HG03196 (cell line): ENCODE results near the gene MED12L.
"Not testable (repeated sequence)": the region's sequence is repeated elsewhere in the genome, so short reads cannot be mapped to it uniquely, and the experiment has no call there.

Experiments
- ATAC-seq: cut with Tn5 transposase; IDR thresholded peaks from one replicate; pipeline ENCODE4 v1.9.1; 2021; ENCODE audit not compliant: unreplicated experiment

Gene MED12L

DNA sequence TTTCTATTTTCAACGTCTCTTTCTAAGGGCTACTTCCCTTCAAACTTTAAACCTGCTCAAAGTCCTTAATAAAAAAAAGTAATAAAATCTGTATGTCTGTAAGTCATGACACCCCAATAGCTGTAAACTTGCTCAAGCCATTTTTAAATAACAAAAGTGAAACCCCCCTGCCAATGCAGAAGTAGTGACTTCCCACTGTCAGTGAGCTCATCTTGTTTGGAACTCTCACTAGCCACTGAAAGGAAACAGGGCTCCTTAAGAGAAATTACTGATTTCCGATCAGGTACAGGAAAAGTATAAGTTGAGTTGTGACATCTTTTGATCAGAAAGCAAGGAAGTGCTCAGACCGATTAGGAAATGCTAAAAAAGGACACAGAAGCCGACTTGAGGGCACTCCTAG, 145.2 kb downstream of the MED12L start:
- peak; percentile 34 for ATAC-seq

DNA sequence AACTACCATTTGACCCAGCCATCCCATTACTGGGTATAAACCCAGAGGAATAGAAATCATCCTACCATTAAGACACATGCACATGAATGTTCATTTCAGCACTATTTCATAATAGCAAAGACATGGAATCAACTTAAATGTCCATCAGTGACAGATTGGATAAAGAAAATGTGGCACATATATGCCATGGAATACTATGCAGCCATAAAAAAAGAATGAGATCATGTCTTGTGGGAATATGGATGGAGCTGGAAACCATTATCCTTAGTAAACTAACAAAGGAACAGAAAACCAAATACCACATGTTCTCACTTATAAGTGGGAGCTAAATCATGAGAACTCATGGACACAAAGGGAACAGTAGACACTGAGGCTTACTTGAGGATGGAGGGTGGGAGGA, 146.9 kb downstream of the MED12L start:
- ATAC-seq, result not testable (repeated sequence)

DNA sequence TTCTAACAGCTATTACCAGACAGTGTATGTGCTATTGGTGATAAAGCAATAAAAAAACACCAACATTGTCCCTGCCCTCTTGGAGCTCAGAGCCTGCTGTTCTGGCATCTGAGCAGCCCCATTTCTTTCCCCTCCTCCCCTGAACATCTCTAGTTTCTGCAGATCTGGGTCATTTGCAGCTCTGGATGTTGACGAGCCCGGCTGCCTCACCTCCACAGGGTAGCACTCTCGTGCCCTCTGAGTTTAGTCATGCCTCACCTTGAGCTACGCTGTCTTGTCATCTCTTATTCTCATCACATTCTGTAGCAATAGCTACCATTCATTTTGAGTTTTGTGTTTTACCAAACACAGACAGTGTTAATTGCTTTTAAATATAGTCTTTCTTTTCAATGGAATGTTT, 147.5 kb downstream of the MED12L start:
- ATAC-seq, result no peak

DNA sequence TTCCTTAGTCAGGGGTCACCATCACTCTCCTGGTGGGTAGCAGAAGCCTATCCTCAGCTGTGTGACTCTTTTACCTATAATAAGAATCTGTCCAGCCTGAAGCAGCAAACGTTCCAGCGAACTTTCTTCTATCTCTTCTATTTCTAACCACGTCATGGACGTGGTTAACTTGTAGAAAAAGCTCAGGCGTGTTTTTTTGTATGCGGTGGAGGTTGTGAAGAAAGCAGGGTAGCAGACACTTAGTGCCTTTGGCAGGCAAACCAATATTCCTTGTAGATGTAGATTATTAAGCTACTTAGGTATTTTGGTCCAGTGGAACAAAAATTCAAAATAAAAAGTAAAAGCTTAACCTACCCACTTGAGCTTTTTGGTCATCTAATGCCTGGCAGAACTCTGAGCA, 149.4 kb downstream of the MED12L start:
- ATAC-seq, result no peak

DNA sequence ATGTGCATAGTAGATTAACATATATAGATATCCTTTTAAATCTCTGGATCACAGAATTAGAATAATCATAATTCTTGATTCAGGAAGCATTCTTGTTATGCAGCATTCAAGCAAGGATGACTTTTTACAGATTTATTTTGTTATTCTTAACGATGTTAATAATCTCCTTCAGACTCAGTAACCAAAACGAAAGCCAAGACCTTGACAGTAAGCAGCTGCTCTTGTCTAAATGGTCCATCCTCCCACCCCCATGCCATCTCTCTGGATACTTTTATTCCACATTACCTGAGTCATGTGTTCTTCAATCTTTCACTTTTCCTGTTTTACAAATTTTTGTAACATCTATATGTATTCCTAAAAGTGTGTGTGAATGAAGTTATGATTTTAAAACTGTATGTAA, 150.9 kb downstream of the MED12L start:
- no peak for ATAC-seq

DNA sequence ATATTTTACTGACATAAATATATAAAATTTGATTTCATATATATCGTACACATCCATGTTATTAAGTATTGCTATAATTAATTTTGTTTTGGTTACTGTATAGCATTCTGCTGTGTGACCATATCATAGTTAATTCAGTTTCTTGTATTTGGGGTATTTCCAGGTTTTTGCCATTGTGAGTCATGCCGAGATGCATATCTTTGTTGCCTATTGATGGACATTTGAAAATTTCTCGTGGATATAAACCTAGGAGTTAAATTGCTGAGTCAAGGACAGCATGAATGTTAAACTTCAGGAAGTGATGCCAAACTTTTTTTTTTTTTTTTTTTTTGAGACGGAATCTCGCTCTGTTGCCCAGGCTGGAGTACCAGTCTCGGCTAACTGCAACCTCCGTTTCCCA, 151.3 kb downstream of the MED12L start:
- no peak for ATAC-seq

DNA sequence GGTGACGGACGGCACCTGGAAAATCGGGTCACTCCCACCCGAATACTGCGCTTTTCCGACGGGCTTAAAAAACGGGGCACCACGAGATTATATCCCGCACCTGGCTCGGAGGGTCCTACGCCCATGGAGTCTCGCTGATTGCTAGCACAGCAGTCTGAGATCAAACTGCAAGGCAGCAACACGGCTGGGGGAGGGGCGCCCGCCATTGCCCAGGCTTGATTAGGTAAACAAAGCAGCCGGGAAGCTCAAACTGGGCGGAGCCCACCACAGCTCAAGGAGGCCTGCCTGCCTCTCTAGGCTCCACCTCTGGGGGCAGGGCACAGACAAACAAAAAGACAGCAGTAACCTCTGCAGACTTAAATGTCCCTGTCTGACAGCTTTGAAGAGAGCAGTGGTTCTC, 156.5 kb downstream of the MED12L start:
- not testable (repeated sequence) for ATAC-seq

DNA sequence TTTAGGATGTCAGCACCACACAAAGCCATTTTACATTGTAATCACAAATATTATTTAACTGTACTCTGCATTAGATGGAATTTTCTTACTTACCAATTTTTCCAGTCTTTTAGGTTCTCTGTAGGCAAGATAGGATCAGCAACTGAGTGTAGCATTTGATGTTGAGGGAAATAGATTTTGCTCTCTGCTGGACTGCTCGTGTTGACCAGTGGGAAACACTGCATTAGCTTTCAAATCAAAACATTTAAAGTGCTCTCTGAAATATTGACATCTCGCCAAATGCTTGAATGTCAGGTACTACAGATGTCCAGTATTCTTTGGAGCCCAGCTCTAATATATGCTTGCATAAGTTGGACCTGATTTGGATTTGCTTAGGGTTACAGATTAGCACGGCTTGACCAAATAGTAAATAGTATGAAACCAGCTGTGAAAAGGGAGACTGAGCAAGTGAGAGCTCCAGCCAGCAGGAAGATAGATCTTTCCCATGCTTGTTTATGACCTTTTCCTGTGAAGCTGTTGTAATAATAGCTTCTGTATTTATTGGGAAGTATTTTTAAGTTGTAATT, 163.4 kb downstream of the MED12L start:
- ATAC-seq, result no peak

DNA sequence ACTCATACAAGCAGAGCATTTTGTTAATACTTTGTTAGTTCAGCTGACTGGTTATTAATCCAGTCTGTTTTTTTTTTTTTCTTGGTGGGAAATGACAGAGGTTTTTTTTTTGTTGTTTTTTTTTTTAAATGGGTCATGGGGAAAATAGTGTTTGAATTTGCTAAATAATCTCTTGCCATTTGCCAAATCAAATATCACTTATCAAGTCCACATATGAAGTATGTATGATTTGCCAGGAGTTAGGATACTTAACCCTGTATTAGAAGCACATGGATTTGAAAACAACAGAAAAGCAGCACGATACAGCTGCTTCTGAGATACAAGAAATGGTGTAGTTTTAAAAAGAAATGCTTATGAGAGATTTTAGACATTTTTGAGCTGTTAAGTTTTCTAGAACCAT, 171.3 kb downstream of the MED12L start:
- no peak for ATAC-seq

DNA sequence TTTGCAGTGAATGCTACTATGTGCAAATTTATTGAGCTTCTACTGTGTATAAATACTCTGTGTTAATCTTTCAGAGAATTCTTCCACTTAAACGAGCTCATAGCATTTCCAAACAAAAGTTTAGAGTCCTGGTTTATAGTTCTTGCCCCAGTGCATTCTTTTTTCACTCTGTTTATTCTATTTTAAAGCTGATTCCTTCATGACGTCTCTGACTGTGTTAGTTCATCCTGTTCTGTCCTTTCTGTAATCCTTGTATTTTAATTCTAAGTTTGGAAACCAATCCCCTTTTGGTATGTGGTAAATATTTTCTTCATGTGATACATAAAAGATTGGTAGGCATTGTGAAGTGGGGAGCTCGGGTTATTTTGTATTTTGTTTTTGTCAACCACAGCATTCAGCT, 174.2 kb downstream of the MED12L start:
- no peak for ATAC-seq

DNA sequence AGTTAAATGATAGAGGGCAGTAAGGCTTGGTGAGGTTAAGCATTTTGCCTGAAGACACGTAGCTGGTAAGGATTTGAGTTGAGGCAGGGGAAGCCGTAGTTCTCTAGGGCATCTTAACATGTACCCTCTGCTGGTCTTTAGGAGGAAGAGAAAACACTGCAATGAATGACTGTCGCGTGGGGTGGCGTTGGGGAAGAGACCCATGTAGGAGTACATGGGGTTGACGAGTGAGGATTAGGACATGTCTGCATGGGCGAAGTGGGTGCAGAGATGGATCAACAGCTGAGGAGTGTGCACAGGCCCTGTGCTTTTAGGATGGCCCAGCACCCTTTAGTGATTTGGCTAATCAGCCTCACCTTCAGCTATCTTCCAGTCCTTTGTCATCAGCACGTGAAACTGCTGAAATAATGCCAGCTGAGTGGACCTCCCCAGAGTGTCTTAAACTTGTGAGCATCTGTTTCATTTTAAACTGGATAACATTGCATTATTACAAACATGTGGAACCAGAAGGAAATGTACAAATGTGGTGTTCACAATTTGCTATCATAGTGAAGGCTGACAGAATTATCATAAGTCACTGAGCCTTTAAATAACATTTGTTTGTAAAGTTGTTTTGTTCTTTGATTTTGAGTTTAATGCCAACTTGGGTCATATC, 177.5 kb downstream of the MED12L start:
- ATAC-seq, result no peak

DNA sequence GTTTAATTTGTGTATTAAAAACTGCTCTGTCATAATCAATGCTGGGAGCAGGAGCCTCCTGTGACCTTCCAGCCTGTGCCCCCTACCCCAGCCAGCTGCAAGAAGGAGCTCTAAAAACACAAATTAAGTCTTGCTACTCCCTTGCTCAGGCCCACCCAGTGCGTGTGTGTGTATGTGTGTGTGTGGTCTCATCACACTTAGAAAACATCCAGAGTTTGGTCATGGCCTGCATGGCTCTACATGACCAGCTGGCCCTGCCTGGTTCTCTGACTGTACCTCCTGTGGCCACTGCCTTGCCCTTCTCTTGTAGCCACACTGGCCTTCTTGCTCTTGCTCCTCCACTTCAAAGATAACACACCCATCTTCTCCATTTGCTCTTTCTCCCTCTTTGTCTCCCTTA, 179.1 kb downstream of the MED12L start:
- no peak for ATAC-seq

DNA sequence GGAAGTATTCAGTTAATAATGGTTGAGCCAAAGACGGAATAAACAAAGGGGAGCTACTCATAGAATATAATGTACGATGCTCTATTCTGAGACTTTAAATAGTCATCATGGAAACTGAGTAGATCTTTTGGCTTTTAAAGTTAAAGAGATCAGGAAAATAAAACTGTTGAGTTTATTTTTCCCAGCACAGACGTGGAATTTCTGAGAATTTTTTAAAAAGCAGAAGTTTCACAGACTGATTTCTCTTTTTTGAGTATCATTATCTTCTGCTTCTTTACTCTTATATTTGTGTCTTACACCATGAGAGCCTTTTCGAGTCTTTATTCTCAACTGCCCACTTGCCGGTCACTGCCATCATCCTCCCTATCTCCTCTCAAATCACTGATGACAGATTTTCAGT, 179.7 kb downstream of the MED12L start:
- no peak for ATAC-seq

DNA sequence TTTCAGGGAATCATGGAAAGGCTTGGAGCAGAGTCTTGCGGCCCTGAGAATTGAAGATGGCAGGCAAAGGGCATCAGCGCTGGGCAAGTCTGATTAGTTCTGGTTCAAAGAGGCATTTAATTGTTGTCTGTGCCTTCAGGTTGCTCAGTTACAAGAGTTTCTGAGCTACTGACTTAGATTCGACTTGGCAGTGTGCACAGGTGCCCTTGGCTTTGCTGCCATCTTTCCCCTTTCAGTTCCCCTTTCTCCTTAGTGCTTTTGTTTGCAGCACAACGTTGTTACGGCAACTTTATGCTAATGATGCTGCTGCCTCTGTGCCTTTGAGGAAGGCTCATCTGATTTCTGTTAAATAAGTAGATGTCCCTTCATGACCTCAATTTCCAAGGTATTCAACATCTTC, 180.4 kb downstream of the MED12L start:
- peak; percentile 96 for ATAC-seq

DNA sequence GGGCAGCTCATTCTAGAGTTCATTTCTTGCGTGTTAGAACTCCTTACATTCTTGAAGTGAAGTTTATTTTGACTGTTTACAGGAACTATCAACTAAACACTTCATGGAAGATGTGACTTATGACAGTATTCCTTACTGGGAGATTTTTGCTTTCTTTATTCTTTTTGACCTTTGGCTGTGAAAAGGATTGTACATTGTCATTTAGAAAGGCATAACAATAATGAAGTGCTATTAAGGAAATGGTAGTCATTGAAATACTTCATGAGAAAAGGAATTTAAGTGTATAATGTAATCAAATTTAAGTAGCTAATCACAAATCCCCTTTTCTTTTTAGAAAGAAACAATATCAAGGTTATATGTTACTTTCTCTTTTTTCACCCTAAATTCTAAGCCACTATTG, 181.6 kb downstream of the MED12L start:
- no peak for ATAC-seq

DNA sequence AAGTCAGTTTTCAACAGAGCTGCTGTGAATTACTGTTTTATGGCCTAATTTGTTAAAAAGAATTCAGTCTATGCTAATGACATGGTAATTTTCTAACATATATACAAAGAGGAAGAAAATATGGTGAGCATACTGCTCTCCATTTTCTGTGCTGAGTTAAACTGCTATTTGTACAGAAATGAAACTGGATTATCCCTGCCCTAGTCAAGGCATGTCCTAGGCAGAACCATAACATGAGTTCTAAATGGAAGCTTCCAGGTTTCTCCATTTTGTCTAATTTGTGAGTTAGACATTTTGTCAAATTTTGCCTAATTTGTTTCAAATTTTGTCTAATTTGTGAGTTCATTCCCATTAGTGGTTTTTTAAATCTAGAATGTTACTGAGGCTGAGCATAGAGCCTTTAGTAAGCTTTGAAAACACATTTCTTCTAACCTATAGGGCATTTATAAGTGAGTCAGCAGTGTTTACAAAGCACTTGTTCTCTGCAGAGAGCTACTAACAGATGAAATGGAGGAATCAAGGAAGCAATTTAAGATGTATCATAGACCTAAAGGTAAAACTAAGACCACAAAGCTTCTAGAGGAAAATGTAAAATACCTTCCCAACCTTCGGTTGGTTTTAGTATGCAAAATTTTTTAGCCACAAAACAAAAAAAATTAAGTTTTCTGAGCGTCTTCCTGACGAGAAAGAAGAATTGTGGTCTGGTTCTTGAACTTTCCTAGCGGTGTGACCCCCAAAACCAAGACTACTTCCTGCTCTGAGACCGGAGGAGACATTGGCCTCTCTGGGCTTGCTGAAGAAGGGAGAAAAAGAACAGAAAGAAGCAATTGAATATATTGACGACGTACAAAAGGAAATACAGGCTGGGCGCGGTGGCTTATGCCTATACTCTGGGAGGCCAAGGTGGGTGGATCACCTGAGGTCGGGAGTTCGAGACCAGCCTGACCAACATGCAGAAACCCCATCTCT, 183.1 kb downstream of the MED12L start:
- peak; percentile 57 for ATAC-seq

DNA sequence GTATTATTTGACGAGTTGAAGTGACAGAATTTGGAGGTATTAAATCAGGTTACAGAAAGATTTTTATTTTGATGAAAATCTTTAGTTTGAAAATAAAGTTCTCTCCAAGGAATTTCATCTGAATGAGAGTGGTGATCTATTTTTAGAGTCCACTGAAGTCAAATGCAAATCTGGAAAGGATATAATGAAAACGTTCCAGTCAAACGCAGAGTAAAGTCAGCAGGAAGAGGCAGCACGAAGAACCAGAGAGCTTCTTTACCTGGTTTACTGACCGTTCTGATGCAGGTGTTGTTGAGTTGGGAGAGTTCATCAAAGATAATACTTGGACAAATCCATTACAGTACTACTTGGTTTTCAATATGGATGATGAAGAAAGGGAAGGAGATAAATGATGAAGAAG, 184.2 kb downstream of the MED12L start:
- no peak for ATAC-seq

DNA sequence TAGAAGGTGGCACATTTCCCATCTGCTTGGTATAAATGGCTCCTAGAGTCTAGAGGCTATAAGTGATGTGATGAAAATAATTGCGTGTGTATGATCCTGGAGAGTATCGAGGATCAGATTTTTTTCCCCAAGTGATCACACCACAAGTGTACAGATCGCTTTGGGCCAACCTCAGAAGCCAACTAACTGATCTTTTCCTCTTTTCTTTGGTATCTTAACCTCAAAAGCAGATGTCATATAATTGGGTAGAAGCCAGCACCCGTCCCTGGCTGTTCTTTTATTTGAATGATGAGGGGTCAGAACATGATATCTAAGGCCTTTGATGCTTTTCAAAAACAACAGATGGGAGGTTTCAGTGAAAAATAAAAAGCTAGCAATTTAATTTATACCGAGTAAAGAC, 189.6 kb downstream of the MED12L start:
- ATAC-seq, result no peak

DNA sequence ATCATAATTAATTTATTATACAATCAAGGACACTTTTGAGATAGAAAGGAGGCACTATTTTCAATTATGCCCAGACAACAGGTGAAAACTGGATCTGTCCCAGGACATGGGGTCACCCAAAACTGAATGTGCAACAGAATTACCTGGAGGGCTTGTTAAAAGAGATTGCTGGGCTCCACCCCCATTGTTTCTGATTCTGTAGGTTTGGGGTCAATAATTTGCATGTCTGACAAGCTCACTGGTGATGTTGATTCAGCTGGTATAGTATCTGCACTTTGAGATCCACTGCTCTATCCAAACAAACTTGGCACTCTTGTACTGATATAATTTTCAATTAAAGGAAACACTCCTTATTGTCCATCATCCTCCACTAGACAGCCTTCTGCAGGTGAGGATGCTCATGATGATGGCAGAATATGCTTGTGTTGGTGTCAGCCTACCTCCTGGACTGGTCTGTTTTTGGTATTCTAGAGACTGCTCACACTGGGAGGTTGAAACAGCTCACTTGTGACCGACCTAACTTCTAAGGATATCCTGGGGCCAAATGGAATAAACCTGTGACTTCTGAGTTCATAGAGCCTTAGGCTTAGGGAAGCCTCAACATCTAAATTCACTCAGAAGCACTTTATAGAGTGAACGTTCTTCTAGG, 190.7 kb downstream of the MED12L start:
- ATAC-seq, result no peak

DNA sequence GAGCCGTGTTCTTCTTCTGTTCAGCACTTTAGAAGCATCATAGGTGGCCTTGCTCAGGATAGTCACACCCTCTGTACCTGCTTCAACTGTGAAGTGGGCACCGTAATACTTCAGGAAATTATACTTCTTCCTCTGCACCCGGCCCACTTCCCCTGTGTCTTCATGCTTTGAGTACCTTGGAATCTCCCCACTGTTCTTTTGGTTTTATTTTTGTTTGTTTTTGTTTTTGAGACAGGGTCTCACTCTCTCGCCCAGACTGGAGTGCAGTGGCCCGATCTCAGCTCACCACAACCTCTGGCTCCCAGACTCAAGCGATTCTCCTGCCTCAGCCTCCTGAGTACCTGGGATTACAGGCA, 191.2 kb downstream of the MED12L start:
- peak; percentile 68 for ATAC-seq

DNA sequence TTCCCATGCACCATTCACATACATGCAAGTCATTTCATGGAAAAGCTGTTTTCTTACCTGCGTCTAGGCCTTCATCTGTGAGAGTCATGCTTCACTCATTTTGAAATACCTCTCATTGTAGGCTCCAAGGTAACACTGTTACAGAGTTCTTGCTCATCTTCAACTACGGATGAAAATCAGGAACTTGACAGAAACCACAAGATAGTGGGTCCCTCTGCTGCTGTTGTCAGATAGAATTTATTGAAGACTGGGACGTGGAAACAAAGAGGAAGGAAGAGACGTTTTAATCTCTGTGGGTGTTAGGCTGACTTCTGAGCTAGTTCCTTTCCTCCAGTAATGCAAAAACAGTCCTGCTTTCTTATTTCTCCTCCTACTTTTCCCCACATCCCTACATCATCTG, 192.8 kb downstream of the MED12L start, which contains the start of gene P2RY14:
TSS of gene P2RY14 (minus strand) at position 313 of the 400 bp plus-strand sequence. CDS start 64,226 bp downstream, outside the sequence.
- ATAC-seq, result no peak
